ENCODE data around the gene EPAS1. TPM values are rescaled to one million over a fixed set of nuclear protein-coding genes. Genes with fewer than 3 reads are reported as not detected.

The EPAS1 gene
- total and polyA plus RNA-seq, 2 of the 13 experiments (the other 11 are each of a cell fraction or from before 2014, with no cell fraction given), result 47.1 to 182 TPM

DNA sequence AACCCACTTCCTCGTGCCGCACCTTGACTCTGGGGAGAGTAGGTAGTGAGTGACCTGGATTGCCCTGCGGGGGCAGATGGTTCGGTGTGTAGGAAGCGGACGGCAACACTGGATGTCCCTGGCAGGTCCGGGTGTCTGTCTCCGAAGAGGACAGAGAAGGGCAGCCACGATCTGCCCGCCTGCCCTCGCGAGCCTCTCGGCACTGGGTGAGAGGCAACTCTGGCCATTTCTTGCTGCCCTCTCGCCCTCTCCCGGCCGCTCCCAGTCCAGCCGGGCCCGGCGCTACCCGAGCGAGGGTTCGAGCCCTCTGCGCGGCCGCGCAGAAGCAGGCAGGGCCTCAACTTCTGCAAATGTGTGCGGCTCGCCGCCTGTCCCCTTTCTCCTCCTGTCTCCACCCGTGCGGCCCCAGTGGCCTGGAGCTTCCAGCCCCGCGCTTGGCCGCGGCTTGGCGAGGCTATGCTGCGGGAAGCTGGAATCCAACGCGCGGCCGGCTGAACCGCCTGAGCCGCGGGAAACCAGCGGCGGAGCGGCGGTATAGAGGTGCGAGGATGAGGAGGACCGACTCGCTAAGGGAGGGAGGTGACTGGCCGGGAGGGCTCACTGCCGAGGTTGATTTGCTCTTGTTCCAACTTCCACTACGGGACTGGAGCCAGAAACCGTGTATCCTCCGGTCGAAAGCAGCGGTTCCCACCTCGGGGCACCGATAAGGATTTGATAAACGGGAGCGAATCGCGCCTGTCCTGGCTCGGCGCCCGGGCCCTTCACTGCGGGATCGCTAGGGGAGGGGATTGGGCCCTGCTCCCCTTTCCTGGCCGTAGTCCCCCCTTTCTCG lies 1.5 kb downstream of the EPAS1 start (continued):
- TF ChIP-seq THAP11 (CRISPR knock-in tag; IDR thresholded peaks at IDR 0.05), result 0 out of 2 replicates have a peak, but pooled peaks have one; percentile 22
- peak; percentile 32; the same call in 1 of the 2 replicates for TF ChIP-seq ZNF547 (CRISPR knock-in tag; IDR thresholded peaks at IDR 0.05)
- TF ChIP-seq ZNF230 (CRISPR knock-in tag; IDR thresholded peaks at IDR 0.05), result no peak; the same call in 1 of the 2 replicates
- TF ChIP-seq ZNF841 (CRISPR knock-in tag; IDR thresholded peaks at IDR 0.05; ENCODE audit: borderline replicate concordance), result no peak
- TF ChIP-seq MED1 (CRISPR knock-in tag; IDR thresholded peaks at IDR 0.05), result peak; percentile 20; the same call in 1 of the 2 replicates
- TF ChIP-seq, protein P1, sequence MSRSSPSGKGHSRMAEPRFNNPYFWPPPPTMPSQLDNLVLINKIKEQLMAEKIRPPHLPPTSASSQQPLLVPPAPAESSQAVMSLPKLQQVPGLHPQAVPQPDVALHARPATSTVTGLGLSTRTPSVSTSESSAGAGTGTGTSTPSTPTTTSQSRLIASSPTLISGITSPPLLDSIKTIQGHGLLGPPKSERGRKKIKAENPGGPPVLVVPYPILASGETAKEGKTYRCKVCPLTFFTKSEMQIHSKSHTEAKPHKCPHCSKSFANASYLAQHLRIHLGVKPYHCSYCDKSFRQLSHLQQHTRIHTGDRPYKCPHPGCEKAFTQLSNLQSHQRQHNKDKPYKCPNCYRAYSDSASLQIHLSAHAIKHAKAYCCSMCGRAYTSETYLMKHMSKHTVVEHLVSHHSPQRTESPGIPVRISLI (CRISPR knock-in tag; IDR thresholded peaks at IDR 0.05; ENCODE audit: borderline replicate concordance), result no peak
- 0 out of 2 replicates have a peak, but pooled peaks have one; percentile 38 for TF ChIP-seq ZNF274 (CRISPR knock-in tag; IDR thresholded peaks at IDR 0.05)
- TF ChIP-seq, protein P2, sequence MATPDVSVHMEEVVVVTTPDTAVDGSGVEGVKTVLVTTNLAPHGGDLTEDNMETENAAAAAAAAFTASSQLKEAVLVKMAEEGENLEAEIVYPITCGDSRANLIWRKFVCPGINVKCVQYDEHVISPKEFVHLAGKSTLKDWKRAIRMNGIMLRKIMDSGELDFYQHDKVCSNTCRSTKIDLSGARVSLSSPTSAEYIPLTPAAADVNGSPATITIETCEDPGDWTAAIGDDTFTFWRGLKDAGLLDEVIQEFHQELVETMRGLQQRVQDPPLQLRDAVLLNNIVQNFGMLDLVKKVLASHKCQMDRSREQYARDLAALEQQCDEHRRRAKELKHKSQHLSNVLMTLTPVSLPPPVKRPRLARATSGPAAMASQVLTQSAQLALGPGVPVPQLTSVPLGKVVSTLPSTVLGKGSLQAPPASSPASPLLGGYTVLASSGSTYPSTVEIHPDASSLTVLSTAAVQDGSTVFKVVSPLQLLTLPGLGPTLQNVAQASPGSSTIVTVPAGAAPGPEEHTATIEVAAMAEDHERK (CRISPR knock-in tag; IDR thresholded peaks at IDR 0.05; ENCODE audit: low read depth), result no peak
- TF ChIP-seq ZNF343 (CRISPR knock-in tag; IDR thresholded peaks at IDR 0.05), result 0 out of 2 replicates have a peak, but pooled peaks have one; percentile 35
- TF ChIP-seq GPN1 (CRISPR knock-in tag; IDR thresholded peaks at IDR 0.05; ENCODE audit: borderline replicate concordance), result no peak
- TF ChIP-seq IKZF4 (CRISPR knock-in tag; IDR thresholded peaks at IDR 0.05; ENCODE audit: borderline replicate concordance, low read depth, not compliant biosample characterization), result peak; percentile 37
- TF ChIP-seq RARA (CRISPR knock-in tag; IDR thresholded peaks at IDR 0.05), result no peak
- TF ChIP-seq, protein P3, sequence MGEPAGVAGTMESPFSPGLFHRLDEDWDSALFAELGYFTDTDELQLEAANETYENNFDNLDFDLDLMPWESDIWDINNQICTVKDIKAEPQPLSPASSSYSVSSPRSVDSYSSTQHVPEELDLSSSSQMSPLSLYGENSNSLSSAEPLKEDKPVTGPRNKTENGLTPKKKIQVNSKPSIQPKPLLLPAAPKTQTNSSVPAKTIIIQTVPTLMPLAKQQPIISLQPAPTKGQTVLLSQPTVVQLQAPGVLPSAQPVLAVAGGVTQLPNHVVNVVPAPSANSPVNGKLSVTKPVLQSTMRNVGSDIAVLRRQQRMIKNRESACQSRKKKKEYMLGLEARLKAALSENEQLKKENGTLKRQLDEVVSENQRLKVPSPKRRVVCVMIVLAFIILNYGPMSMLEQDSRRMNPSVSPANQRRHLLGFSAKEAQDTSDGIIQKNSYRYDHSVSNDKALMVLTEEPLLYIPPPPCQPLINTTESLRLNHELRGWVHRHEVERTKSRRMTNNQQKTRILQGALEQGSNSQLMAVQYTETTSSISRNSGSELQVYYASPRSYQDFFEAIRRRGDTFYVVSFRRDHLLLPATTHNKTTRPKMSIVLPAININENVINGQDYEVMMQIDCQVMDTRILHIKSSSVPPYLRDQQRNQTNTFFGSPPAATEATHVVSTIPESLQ (CRISPR knock-in tag; conservative IDR thresholded peaks at IDR 0.05), result peak; percentile 62; the same call in 1 of the 2 replicates
- TF ChIP-seq, protein P4, sequence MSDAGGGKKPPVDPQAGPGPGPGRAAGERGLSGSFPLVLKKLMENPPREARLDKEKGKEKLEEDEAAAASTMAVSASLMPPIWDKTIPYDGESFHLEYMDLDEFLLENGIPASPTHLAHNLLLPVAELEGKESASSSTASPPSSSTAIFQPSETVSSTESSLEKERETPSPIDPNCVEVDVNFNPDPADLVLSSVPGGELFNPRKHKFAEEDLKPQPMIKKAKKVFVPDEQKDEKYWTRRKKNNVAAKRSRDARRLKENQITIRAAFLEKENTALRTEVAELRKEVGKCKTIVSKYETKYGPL (CRISPR knock-in tag; IDR thresholded peaks at IDR 0.05), result no peak
- no peak for TF ChIP-seq ATF7 (IDR thresholded peaks at IDR 0.05)
- TF ChIP-seq ATF7 (CRISPR knock-in tag; IDR thresholded peaks at IDR 0.05), result no peak
- TF ChIP-seq, protein P5, sequence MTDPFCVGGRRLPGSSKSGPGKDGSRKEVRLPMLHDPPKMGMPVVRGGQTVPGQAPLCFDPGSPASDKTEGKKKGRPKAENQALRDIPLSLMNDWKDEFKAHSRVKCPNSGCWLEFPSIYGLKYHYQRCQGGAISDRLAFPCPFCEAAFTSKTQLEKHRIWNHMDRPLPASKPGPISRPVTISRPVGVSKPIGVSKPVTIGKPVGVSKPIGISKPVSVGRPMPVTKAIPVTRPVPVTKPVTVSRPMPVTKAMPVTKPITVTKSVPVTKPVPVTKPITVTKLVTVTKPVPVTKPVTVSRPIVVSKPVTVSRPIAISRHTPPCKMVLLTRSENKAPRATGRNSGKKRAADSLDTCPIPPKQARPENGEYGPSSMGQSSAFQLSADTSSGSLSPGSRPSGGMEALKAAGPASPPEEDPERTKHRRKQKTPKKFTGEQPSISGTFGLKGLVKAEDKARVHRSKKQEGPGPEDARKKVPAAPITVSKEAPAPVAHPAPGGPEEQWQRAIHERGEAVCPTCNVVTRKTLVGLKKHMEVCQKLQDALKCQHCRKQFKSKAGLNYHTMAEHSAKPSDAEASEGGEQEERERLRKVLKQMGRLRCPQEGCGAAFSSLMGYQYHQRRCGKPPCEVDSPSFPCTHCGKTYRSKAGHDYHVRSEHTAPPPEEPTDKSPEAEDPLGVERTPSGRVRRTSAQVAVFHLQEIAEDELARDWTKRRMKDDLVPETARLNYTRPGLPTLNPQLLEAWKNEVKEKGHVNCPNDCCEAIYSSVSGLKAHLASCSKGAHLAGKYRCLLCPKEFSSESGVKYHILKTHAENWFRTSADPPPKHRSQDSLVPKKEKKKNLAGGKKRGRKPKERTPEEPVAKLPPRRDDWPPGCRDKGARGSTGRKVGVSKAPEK (CRISPR knock-in tag; IDR thresholded peaks at IDR 0.05; ENCODE audit: borderline replicate concordance), result no peak
- TF ChIP-seq ZMAT3 (CRISPR knock-in tag; conservative IDR thresholded peaks at IDR 0.05), result no peak
- no peak for TF ChIP-seq GLI4 (CRISPR knock-in tag; IDR thresholded peaks at IDR 0.05; ENCODE audit: borderline replicate concordance)
- no peak for TF ChIP-seq NCOA2 (CRISPR knock-in tag; IDR thresholded peaks at IDR 0.05)
